ENCODE data around the gene MAN1C1. TPM values are rescaled to one million over a fixed set of nuclear protein-coding genes. Genes with fewer than 3 reads are reported as not detected.
A peak's percentile ranks its signal among the peaks of the same experiment; 100 is the strongest.

Gene MAN1C1
- total RNA-seq, 2 donors from 2014 or later: 2.2 to 4.3 TPM

GRCh38 chr1:25768999-25769398 lies 152.4 kb downstream of the MAN1C1 start:
- H3K9me3 Mint-ChIP-seq: no peaks in the 10 kb centered on the region
- no peaks in the 10 kb centered on the region for H3K27me3 ChIP-seq (ENCODE audit: control insufficient read depth, insufficient read depth, low read length, poor library complexity, severe bottlenecking)
- no peak overlapping the region for H3K4me3 Mint-ChIP-seq
- WGBS, 2 experiments (ENCODE audit: insufficient coverage in 1 of 2, insufficient read length in 1 of 2): 86 to 100% methylated on average over 1 to 2 of the region's 2 CpGs
- no peaks in the 10 kb centered on the region for H3K36me3 ChIP-seq (ENCODE audit: control insufficient read depth, insufficient read depth, low read length)
- H3K36me3 Mint-ChIP-seq (ENCODE audit: low read depth): no peaks in the 10 kb centered on the region
- H3K27ac ChIP-seq (ENCODE audit: low read depth, low read length): no peak overlapping the region
- no peak for DNase-seq
- no peaks in the 10 kb centered on the region for H3K27me3 Mint-ChIP-seq (ENCODE audit: insufficient read depth)
- H3K9ac ChIP-seq (ENCODE audit: extremely low read depth, low read length, poor library complexity, severe bottlenecking): no peak overlapping the region
- no peak overlapping the region for H3K27ac Mint-ChIP-seq
- H3K4me1 ChIP-seq (ENCODE audit: control insufficient read depth, insufficient read depth, low read length): peaks cover 9% of the 10 kb centered on the region
- H3K9me3 ChIP-seq (ENCODE audit: control insufficient read depth, low read length): no peaks in the 10 kb centered on the region
- peaks cover 34% of the 10 kb centered on the region for H3K4me1 Mint-ChIP-seq
- TF ChIP-seq, protein P1, sequence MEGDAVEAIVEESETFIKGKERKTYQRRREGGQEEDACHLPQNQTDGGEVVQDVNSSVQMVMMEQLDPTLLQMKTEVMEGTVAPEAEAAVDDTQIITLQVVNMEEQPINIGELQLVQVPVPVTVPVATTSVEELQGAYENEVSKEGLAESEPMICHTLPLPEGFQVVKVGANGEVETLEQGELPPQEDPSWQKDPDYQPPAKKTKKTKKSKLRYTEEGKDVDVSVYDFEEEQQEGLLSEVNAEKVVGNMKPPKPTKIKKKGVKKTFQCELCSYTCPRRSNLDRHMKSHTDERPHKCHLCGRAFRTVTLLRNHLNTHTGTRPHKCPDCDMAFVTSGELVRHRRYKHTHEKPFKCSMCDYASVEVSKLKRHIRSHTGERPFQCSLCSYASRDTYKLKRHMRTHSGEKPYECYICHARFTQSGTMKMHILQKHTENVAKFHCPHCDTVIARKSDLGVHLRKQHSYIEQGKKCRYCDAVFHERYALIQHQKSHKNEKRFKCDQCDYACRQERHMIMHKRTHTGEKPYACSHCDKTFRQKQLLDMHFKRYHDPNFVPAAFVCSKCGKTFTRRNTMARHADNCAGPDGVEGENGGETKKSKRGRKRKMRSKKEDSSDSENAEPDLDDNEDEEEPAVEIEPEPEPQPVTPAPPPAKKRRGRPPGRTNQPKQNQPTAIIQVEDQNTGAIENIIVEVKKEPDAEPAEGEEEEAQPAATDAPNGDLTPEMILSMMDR (conservative IDR thresholded peaks at IDR 0.05): no peak
- no peak overlapping the region for H3K4me3 ChIP-seq (ENCODE audit: low read length)

- Mint-ChIP-seq H3K9me3 (no peaks in the 10 kb centered on the region), H3K27me3 (ENCODE audit: insufficient read depth) (no peaks in the 10 kb centered on the region), H3K27ac (no peak overlapping the region), H3K4me3 (no peak overlapping the region), H3K4me1 (peaks cover 41% of the 10 kb centered on the region), H3K36me3 (ENCODE audit: low read depth) (no peaks in the 10 kb centered on the region)
- no peaks in the 10 kb centered on the region for H3K36me3 ChIP-seq (ENCODE audit: control insufficient read depth, insufficient read depth, low read length)
- H3K9ac ChIP-seq (ENCODE audit: extremely low read depth, low read length, poor library complexity, severe bottlenecking): no peak overlapping the region
- no peak overlapping the region for H3K27ac ChIP-seq (ENCODE audit: low read depth, low read length)
- TF ChIP-seq, protein P1 (conservative IDR thresholded peaks at IDR 0.05): no peak
- H3K4me1 ChIP-seq (ENCODE audit: control insufficient read depth, insufficient read depth, low read length): peaks cover 9% of the 10 kb centered on the region
- no peaks in the 10 kb centered on the region for H3K9me3 ChIP-seq (ENCODE audit: control insufficient read depth, low read length)
- no peak overlapping the region for H3K4me3 ChIP-seq (ENCODE audit: low read length)
- no peak for DNase-seq
- WGBS, 2 experiments (ENCODE audit: insufficient coverage in 1 of 2, insufficient read length in 1 of 2): 95 to 97% methylated on average over 5 to 27 of the region's 27 CpGs
- no peaks in the 10 kb centered on the region for H3K27me3 ChIP-seq (ENCODE audit: control insufficient read depth, insufficient read depth, low read length, poor library complexity, severe bottlenecking)
Observed at GRCh38 chr1:25769625-25770383, 153.2 kb downstream of the MAN1C1 start.

DNA sequence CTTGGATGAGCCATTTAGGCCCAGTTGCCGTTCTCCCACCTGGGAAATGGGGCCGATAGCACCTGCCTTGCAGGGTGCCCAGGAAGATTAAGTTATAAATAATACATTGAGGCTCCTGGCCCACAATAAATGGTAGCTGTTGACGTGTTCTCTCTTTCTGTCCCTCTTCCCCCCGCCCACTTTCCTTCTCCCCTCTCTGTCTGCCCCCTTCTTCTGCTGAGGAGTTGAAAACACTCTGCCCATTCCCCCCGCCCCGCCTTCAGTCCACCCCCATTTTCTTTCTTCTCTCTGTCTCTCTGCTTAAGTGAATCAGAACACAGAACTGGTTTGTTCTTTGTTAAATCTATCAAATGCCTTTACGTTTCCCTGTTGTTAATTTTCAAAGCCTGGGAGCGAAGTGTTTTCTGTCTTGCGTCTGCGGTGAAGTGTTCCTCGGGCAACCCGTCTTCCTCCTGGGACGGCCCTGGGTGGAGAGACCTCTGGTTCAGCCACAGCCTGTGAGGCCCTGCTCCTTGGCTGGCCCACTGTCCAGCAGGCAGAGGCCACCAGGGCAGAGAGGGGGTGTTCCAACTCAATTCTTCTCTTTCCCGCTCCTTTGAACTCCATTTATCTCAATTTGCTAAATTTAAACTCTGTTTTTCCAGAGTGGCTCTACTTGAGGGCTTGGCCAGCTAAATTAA lies 154.1 kb downstream of the MAN1C1 start:
- Mint-ChIP-seq H3K9me3 (no peaks in the 10 kb centered on the region), H3K4me3 (no peak overlapping the region), H3K4me1 (peaks cover 46% of the 10 kb centered on the region), H3K27ac (no peak overlapping the region), H3K27me3 (ENCODE audit: insufficient read depth) (no peaks in the 10 kb centered on the region), H3K36me3 (ENCODE audit: low read depth) (no peaks in the 10 kb centered on the region)
- H3K4me1 ChIP-seq (ENCODE audit: control insufficient read depth, insufficient read depth, low read length): peaks cover 9% of the 10 kb centered on the region
- no peak for DNase-seq
- H3K4me3 ChIP-seq (ENCODE audit: low read length): no peak overlapping the region
- H3K36me3 ChIP-seq (ENCODE audit: control insufficient read depth, insufficient read depth, low read length): no peaks in the 10 kb centered on the region
- H3K9me3 ChIP-seq (ENCODE audit: control insufficient read depth, low read length): no peaks in the 10 kb centered on the region
- TF ChIP-seq, protein P1 (conservative IDR thresholded peaks at IDR 0.05): no peak
- no peak overlapping the region for H3K9ac ChIP-seq (ENCODE audit: extremely low read depth, low read length, poor library complexity, severe bottlenecking)
- 72 to 90% methylated on average over 8 to 14 of the region's 14 CpGs for WGBS, 2 experiments (ENCODE audit: insufficient coverage in 1 of 2, insufficient read length in 1 of 2)
- no peaks in the 10 kb centered on the region for H3K27me3 ChIP-seq (ENCODE audit: control insufficient read depth, insufficient read depth, low read length, poor library complexity, severe bottlenecking)
- peak overlapping the region; percentile 90 for H3K27ac ChIP-seq (ENCODE audit: low read depth, low read length)
